ENCODE data around the gene MBD3. TPM values are rescaled to one million over a fixed set of nuclear protein-coding genes. Genes with fewer than 3 reads are reported as not detected.
"Not testable (repeated sequence)": the region's sequence is repeated elsewhere in the genome, so short reads cannot be mapped to it uniquely, and the experiment has no call there.

MBD3 gene
- polyA plus RNA-seq, 1 donor (not counting 4 experiments of a cell fraction or from before 2014, with no cell fraction given) = 16.6 TPM

- no peak for FAIRE-seq
- H3K27me3 ChIP-seq (ENCODE audit: control insufficient read depth, extremely low read depth, insufficient read depth, low read length) = no peaks in the 10 kb centered on the region
- no peak for TF ChIP-seq CTCF (optimal IDR thresholded peaks at IDR 0.05 in 1 of 3, IDR thresholded peaks at IDR 0.05 in 1 of 3, conservative IDR thresholded peaks at IDR 0.05 in 1 of 3; ENCODE audit: extremely low read depth in 1 of 3, insufficient read depth in 2 of 3, low read length in 3 of 3)
- TF ChIP-seq EZH2 (IDR thresholded peaks at IDR 0.05; ENCODE audit: low read length) = no peak
- H3K79me2 ChIP-seq (ENCODE audit: control insufficient read depth, insufficient read depth, low read length) = no peaks in the 10 kb centered on the region
- H3K4me3 ChIP-seq (ENCODE audit: control insufficient read depth in 2 of 3, extremely low read depth in 1 of 3, insufficient read depth in 2 of 3, low read depth in 1 of 3, low read length in 3 of 3) = no peak overlapping the region
- H3K9ac ChIP-seq (ENCODE audit: control insufficient read depth, extremely low read depth, insufficient read depth, low read length) = no peak overlapping the region
- no peaks in the 10 kb centered on the region for H3K9me1 ChIP-seq (ENCODE audit: control insufficient read depth, extremely low read depth, insufficient read depth, low read length)
- DNase-seq (ENCODE audit: low read depth, low spot score) = no peak
- dilution Hi-C loops (cut with MboI; ENCODE audit: extremely low pct_ligation_motif_present, low sequenced_read_pairs) = no loop called here
- no peaks in the 10 kb centered on the region for H4K20me1 ChIP-seq (ENCODE audit: control insufficient read depth, extremely low read depth, insufficient read depth, low read length)
- H3K4me1 ChIP-seq (ENCODE audit: control insufficient read depth, extremely low read depth, insufficient read depth, low read length) = no peaks in the 10 kb centered on the region
- no peak overlapping the region for H3K27ac ChIP-seq (ENCODE audit: control insufficient read depth, insufficient read depth, low read length)
- H3K4me2 ChIP-seq (ENCODE audit: control insufficient read depth, extremely low read depth, insufficient read depth, low read depth, low read length) = no peak overlapping the region
- H3K36me3 ChIP-seq (ENCODE audit: control insufficient read depth in 2 of 2, extremely low read depth in 1 of 2, insufficient read depth in 2 of 2, low read length in 2 of 2) = no peaks in the 10 kb centered on the region
- H3K9me3 ChIP-seq (ENCODE audit: control insufficient read depth, low read depth, low read length) = no peaks in the 10 kb centered on the region
- H2AFZ ChIP-seq (ENCODE audit: control insufficient read depth, low read length) = no peak overlapping the region
Observed at GRCh38 chr19:1531587-1531986, 61.1 kb downstream of the MBD3 start.

- not testable (repeated sequence) for FAIRE-seq
Observed at GRCh38 chr19:1530856-1531255, 61.8 kb downstream of the MBD3 start.

GRCh38 chr19:1529430-1529816, 63.2 kb downstream of the MBD3 start:
- no peak for FAIRE-seq
- H3K4me1 ChIP-seq (ENCODE audit: control insufficient read depth, extremely low read depth, insufficient read depth, low read length) = no peaks in the 10 kb centered on the region
- peaks cover 2% of the 10 kb centered on the region for H4K20me1 ChIP-seq (ENCODE audit: control insufficient read depth, extremely low read depth, insufficient read depth, low read length)
- H3K4me2 ChIP-seq (ENCODE audit: control insufficient read depth, extremely low read depth, insufficient read depth, low read depth, low read length) = no peak overlapping the region
- H2AFZ ChIP-seq (ENCODE audit: control insufficient read depth, low read length) = no peak overlapping the region
- H3K9me3 ChIP-seq (ENCODE audit: control insufficient read depth, low read depth, low read length) = no peaks in the 10 kb centered on the region
- DNase-seq (ENCODE audit: low read depth, low spot score) = no peak
- H3K36me3 ChIP-seq (ENCODE audit: control insufficient read depth in 2 of 2, extremely low read depth in 1 of 2, insufficient read depth in 2 of 2, low read length in 2 of 2) = no peaks in the 10 kb centered on the region
- H3K9ac ChIP-seq (ENCODE audit: control insufficient read depth, extremely low read depth, insufficient read depth, low read length) = no peak overlapping the region
- no peak overlapping the region for H3K4me3 ChIP-seq (ENCODE audit: control insufficient read depth in 2 of 3, extremely low read depth in 1 of 3, insufficient read depth in 2 of 3, low read depth in 1 of 3, low read length in 3 of 3)
- no peaks in the 10 kb centered on the region for H3K79me2 ChIP-seq (ENCODE audit: control insufficient read depth, insufficient read depth, low read length)
- H3K27me3 ChIP-seq (ENCODE audit: control insufficient read depth, extremely low read depth, insufficient read depth, low read length) = peaks cover 18% of the 10 kb centered on the region
- TF ChIP-seq EZH2 (IDR thresholded peaks at IDR 0.05; ENCODE audit: low read length) = no peak
- no peaks in the 10 kb centered on the region for H3K9me1 ChIP-seq (ENCODE audit: control insufficient read depth, extremely low read depth, insufficient read depth, low read length)
- dilution Hi-C loops (cut with MboI; ENCODE audit: extremely low pct_ligation_motif_present, low sequenced_read_pairs) = no loop called here
- no peak overlapping the region for H3K27ac ChIP-seq (ENCODE audit: control insufficient read depth, insufficient read depth, low read length)

More at GRCh38 chr19:1530856-1531255, 61.8 kb downstream of the MBD3 start:
- H3K27me3 ChIP-seq (ENCODE audit: control insufficient read depth, extremely low read depth, insufficient read depth, low read length); H2AFZ ChIP-seq (ENCODE audit: control insufficient read depth, low read length); H3K9me3 ChIP-seq (ENCODE audit: control insufficient read depth, low read depth, low read length); H3K79me2 ChIP-seq (ENCODE audit: control insufficient read depth, insufficient read depth, low read length); H3K4me1 ChIP-seq (ENCODE audit: control insufficient read depth, extremely low read depth, insufficient read depth, low read length); H3K4me2 ChIP-seq (ENCODE audit: control insufficient read depth, extremely low read depth, insufficient read depth, low read depth, low read length); H3K9me1 ChIP-seq (ENCODE audit: control insufficient read depth, extremely low read depth, insufficient read depth, low read length); DNase-seq (ENCODE audit: low read depth, low spot score); H3K4me3 ChIP-seq (ENCODE audit: control insufficient read depth in 2 of 3, extremely low read depth in 1 of 3, insufficient read depth in 2 of 3, low read depth in 1 of 3, low read length in 3 of 3); dilution Hi-C loops (cut with MboI; ENCODE audit: extremely low pct_ligation_motif_present, low sequenced_read_pairs); H4K20me1 ChIP-seq (ENCODE audit: control insufficient read depth, extremely low read depth, insufficient read depth, low read length); H3K36me3 ChIP-seq (ENCODE audit: control insufficient read depth in 2 of 2, extremely low read depth in 1 of 2, insufficient read depth in 2 of 2, low read length in 2 of 2); H3K9ac ChIP-seq (ENCODE audit: control insufficient read depth, extremely low read depth, insufficient read depth, low read length); H3K27ac ChIP-seq (ENCODE audit: control insufficient read depth, insufficient read depth, low read length): not testable (repeated sequence)
